Spleen (tissue), 7 donors: ENCODE measurements around the gene CYP4F3.

Experiments
- CTCF ChIP-seq, 11 experiments: fragments of 200-600 bp in 7 of 11; fragments of 450-650 bp in 4 of 11; sonication (generic) in 4 of 11; IDR thresholded peaks in 8 of 11; conservative IDR thresholded peaks in 3 of 11; 1 replicate in 7 of 11; 2 replicates in 4 of 11; pipeline versions ENCODE4 v1.4.0 to v1.8.0; 2016 to 2021; ENCODE audit warnings: antibody characterized with exemption in 11 of 11, inconsistent platforms in 4 of 11, mild to moderate bottlenecking in 1 of 11
- POLR2A ChIP-seq, 3 donors: fragments of 450-650 bp; IDR thresholded peaks; one replicate each; pipeline ENCODE4 v1.5.1; 2017; ENCODE audit warnings: antibody characterized with exemption in 3 of 3, mild to moderate bottlenecking in 1 of 3
- POLR2AphosphoS5 ChIP-seq, 3 donors: sonication (generic); formaldehyde crosslinking; IDR thresholded peaks; one replicate each; pipeline ENCODE4 v1.5.1; 2017; ENCODE audit warnings: antibody characterized with exemption in 3 of 3
- donor health status: DM: no; HTN: no; CAD: no; lungs with moderate emphysema.
- donor health status: DM: no; HTN: no; CAD: no.
- donor health status: DM: no; HTN: no; CAD: no.

- TF ChIP-seq CTCF (IDR thresholded peaks at IDR 0.05 in 8 of 11, conservative IDR thresholded peaks at IDR 0.05 in 3 of 11) = no peak
- TF ChIP-seq POLR2A (IDR thresholded peaks at IDR 0.05) = no peak
- no peak for TF ChIP-seq POLR2AphosphoS5 (IDR thresholded peaks at IDR 0.05)
Measured at GRCh38 chr19:15613338-15613737, 27.4 kb upstream of the CYP4F3 start.
